Nephron (organoid): ENCODE data around the gene RFX7.

Experiments used
- H3K27ac Mint-ChIP-seq, 3 experiments: 2 replicates each; pipeline ENCODE4 v1.8.0; 2020; ENCODE audit warnings: mixed read lengths in 3 of 3, mild to moderate bottlenecking in 2 of 3, moderate library complexity in 1 of 3
- H3K27me3 Mint-ChIP-seq: 2 replicates; pipeline ENCODE4 v1.8.0; 2021; ENCODE audit warnings: low read depth, mild to moderate bottlenecking, moderate library complexity, mixed read lengths
- H3K36me3 Mint-ChIP-seq: 2 replicates; pipeline ENCODE4 v1.8.0; 2020; ENCODE audit warnings: low read depth, mixed read lengths
- H3K4me1 Mint-ChIP-seq: 2 replicates; pipeline ENCODE4 v1.8.0; 2020; ENCODE audit warnings: mixed read lengths
- H3K4me3 Mint-ChIP-seq, 3 experiments: 2 replicates each; pipeline ENCODE4 v1.8.0; 2020; ENCODE audit warnings: mild to moderate bottlenecking in 3 of 3, mixed read lengths in 3 of 3, moderate library complexity in 2 of 3
- H3K9me3 Mint-ChIP-seq: 2 replicates; pipeline ENCODE4 v1.8.0; 2020; ENCODE audit warnings: mixed read lengths
- CTCF ChIP-seq, 3 experiments: fragments of 200-600 bp; sonication (generic); IDR thresholded peaks; one replicate each; pipeline ENCODE4 v1.5.0; 2021; ENCODE audit warnings: antibody characterized with exemption in 3 of 3; ENCODE audit not compliant: unreplicated experiment in 3 of 3

RFX7 gene

DNA sequence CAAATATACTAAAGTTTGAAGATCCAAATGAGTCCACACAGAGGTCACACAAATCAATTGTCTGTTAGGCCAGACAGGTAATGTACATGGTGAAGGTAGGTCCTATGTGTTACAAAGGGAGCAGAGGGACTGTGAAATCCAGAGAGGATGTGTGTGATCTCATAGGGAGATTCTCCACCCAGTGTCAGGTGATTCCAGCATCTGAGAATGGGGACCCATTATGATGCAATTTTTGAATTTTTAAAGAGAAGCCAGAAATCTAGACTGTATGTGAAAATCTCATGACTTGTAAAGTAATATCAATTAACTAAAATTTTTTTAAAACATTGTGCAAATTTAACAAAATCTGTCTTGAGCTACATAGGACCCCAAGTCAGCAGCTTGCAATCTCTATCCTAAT lies 192.0 kb downstream of the RFX7 start:
- Mint-ChIP-seq H3K4me1 (no peaks in the 10 kb centered on the region), H3K9me3 (no peaks in the 10 kb centered on the region), H3K27ac (no peak overlapping the region), H3K27me3 (no peaks in the 10 kb centered on the region), H3K4me3 (no peak overlapping the region), H3K36me3 (no peaks in the 10 kb centered on the region)
- no peak for TF ChIP-seq CTCF (IDR thresholded peaks at IDR 0.05; ENCODE audit: unreplicated experiment in 3 of 3)

- Mint-ChIP-seq H3K9me3 (no peaks in the 10 kb centered on the region), H3K4me1 (no peaks in the 10 kb centered on the region), H3K36me3 (no peaks in the 10 kb centered on the region), H3K4me3 (no peak overlapping the region), H3K27me3 (no peaks in the 10 kb centered on the region), H3K27ac (no peak overlapping the region)
- TF ChIP-seq CTCF (IDR thresholded peaks at IDR 0.05; ENCODE audit: unreplicated experiment in 3 of 3) = no peak
Measured at GRCh38 chr15:56049577-56049976, 194.1 kb downstream of the RFX7 start.

DNA sequence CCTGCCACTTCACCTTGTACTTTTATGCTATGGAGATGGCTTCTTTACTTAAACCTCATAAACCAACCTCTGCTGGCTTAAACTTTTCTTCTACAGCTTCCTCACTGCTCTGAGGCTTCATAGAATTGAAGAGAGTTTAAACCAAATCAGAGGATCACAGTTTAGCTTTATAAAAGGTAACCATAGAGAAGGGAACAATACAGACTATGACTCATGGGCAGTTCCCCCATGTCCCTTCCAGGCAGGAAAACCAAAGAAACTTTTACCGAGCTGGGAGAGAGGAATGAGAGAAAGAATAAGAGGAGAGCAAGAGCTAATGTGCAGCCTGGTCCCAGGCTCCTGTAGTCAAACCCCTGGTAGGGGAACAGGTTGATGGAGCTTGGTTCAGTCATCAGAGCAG lies 196.3 kb downstream of the RFX7 start:
- H3K4me1 Mint-ChIP-seq = no peaks in the 10 kb centered on the region
- TF ChIP-seq CTCF (IDR thresholded peaks at IDR 0.05; ENCODE audit: unreplicated experiment in 3 of 3) = no peak
- no peaks in the 10 kb centered on the region for H3K27me3 Mint-ChIP-seq
- H3K36me3 Mint-ChIP-seq = no peaks in the 10 kb centered on the region
- H3K4me3 Mint-ChIP-seq = no peak overlapping the region
- H3K9me3 Mint-ChIP-seq = no peaks in the 10 kb centered on the region
- no peak overlapping the region for H3K27ac Mint-ChIP-seq

DNA sequence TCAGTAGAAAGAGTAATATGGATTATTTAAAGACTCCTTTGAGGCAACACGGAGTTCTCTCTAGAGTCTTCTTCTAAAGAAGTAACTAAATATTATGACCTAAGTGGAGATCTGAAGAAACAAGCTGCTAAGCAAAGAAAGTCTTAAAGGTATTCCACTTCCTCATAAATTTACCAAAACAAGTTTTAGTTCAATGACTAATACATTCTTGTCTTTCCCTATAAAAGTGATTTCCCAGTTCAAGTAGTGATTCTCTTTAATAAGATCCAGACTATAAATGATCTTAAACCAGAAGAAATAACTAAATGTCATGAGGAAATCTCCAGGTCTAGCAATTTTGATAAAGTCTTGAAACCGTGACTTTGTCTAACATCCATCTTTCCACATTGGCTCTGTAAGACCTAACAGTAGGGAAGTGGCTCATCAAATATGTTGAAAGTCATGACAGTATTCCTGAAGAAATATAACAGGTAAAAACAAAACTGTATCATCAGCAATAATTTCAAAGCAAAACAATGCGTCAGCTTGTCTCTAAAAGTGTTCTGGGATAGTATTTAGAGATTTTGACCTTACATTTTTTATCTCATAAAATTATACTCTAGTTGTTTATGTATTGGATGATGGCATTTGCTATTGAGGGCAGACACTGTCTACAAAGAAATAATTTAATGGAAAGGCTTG lies 198.5 kb downstream of the RFX7 start:
- Mint-ChIP-seq H3K4me3 (no peak overlapping the region), H3K27ac (no peak overlapping the region), H3K27me3 (no peaks in the 10 kb centered on the region), H3K36me3 (no peaks in the 10 kb centered on the region), H3K9me3 (no peaks in the 10 kb centered on the region), H3K4me1 (peaks cover 4% of the 10 kb centered on the region)
- TF ChIP-seq CTCF (IDR thresholded peaks at IDR 0.05; ENCODE audit: unreplicated experiment in 3 of 3) = no peak

- Mint-ChIP-seq H3K27me3 (peaks cover 4% of the 10 kb centered on the region), H3K36me3 (no peaks in the 10 kb centered on the region), H3K4me1 (peaks cover 4% of the 10 kb centered on the region), H3K4me3 (no peak overlapping the region), H3K27ac (no peak overlapping the region), H3K9me3 (no peaks in the 10 kb centered on the region)
- no peak for TF ChIP-seq CTCF (IDR thresholded peaks at IDR 0.05; ENCODE audit: unreplicated experiment in 3 of 3)
Measured at GRCh38 chr15:56042982-56043980, 200.4 kb downstream of the RFX7 start.
